Loucy (cell line): ENCODE results near the gene PLCH1.

ENCODE experiments used
- H2AFZ ChIP-seq: fragments of 200-600 bp; sonication (generic); 2 replicates; pipeline ENCODE4 v1.6.0; 2016; ENCODE audit warnings: antibody characterized with exemption, mild to moderate bottlenecking, low read length, moderate library complexity
- H3F3A ChIP-seq: fragments of 200-600 bp; 2 replicates; pipeline ENCODE4 v1.6.0; 2016; ENCODE audit warnings: antibody characterized with exemption, low read depth, mild to moderate bottlenecking
- H3K27me3 ChIP-seq: fragments of 200-600 bp; sonication (generic); 2 replicates; pipeline ENCODE4 v1.6.1; 2014; ENCODE audit warnings: low read length, mild to moderate bottlenecking; ENCODE audit not compliant: insufficient read depth, poor library complexity, severe bottlenecking
- H3K36me3 ChIP-seq: fragments of 200-600 bp; sonication (generic); 2 replicates; pipeline ENCODE4 v1.6.1; 2016; ENCODE audit warnings: low read length; ENCODE audit not compliant: insufficient read depth
- H3K4me1 ChIP-seq: fragments of 200-600 bp; sonication (generic); 2 replicates; pipeline ENCODE4 v1.5.1; 2014; ENCODE audit warnings: low read length, mild to moderate bottlenecking; ENCODE audit not compliant: insufficient read depth, poor library complexity, severe bottlenecking
- H3K4me2 ChIP-seq: fragments of 200-600 bp; sonication (generic); 2 replicates; pipeline ENCODE4 v1.6.0; 2014; ENCODE audit warnings: antibody characterized with exemption, low read length, low read depth, mild to moderate bottlenecking; ENCODE audit not compliant: poor library complexity, severe bottlenecking
- H3K4me3 ChIP-seq: fragments of 200-600 bp; sonication (generic); 2 replicates; pipeline ENCODE4 v1.5.1; 2014; ENCODE audit warnings: low read length, mild to moderate bottlenecking, mixed read lengths; ENCODE audit not compliant: poor library complexity, severe bottlenecking
- H3K79me2 ChIP-seq: fragments of 200-600 bp; sonication (generic); 2 replicates; pipeline ENCODE4 v1.6.1; 2014; ENCODE audit warnings: low read length; ENCODE audit not compliant: insufficient read depth
- H3K9ac ChIP-seq: fragments of 200-600 bp; sonication (generic); 2 replicates; pipeline ENCODE4 v1.6.0; 2014; ENCODE audit warnings: mild to moderate bottlenecking, low read depth, low read length, moderate library complexity; ENCODE audit not compliant: poor library complexity, severe bottlenecking
- H3K9me2 ChIP-seq: fragments of 200-600 bp; sonication (generic); replicated peaks from 2 replicates; pipeline ENCODE4 v1.6.1; 2016; ENCODE audit warnings: low read depth, low read length, mixed read lengths
- H3K9me3 ChIP-seq: fragments of 200-600 bp; sonication (generic); 2 replicates; pipeline ENCODE4 v1.6.1; 2014; ENCODE audit warnings: mild to moderate bottlenecking, antibody characterized with exemption, low read length, low read depth; ENCODE audit not compliant: insufficient read depth
- H4K20me1 ChIP-seq: fragments of 200-600 bp; sonication (generic); 2 replicates; pipeline ENCODE4 v1.6.0; 2014; ENCODE audit warnings: antibody characterized with exemption, low read length, mild to moderate bottlenecking; ENCODE audit not compliant: insufficient read depth, poor library complexity, severe bottlenecking
- EZH2phosphoT487 ChIP-seq: fragments of 200-600 bp; IDR thresholded peaks from 2 replicates; pipeline ENCODE4 v1.6.1; 2018; ENCODE audit warnings: antibody characterized with exemption, mild to moderate bottlenecking, moderate library complexity, borderline replicate concordance
- TF ChIP-seq, protein P1 (sequence below): fragments of 200-600 bp; sonication (generic); conservative IDR thresholded peaks from 2 replicates; pipeline ENCODE4 v1.5.1; 2014; ENCODE audit warnings: mild to moderate bottlenecking, antibody characterized with exemption, low read length

The PLCH1 gene

DNA sequence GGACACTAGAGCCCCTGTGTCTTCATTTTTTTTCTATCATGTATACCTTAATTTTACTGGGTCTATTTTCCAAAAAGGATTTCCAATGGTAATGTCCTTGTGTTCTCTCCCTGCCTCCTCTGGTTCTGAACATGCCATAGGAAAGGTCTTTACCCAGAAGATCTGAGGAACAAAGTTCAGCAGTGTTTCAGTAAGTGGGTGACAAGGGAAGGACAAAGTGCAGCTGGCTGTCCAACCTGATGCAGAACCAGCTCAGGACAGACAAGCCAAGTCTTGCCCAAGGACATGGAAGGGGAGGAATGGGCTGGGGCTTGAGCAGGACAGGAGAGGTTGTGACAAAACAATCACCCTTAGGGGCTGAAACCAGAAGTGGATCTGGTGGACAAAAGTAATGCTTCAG, 390.2 kb downstream of the PLCH1 start:
- Histone ChIP-seq H3K9ac (no peak overlapping the region), H3F3A (no peaks in the 10 kb centered on the region), H3K79me2 (no peaks in the 10 kb centered on the region), H3K36me3 (no peaks in the 10 kb centered on the region), H3K27me3 (no peaks in the 10 kb centered on the region), H3K4me3 (no peak overlapping the region), H2AFZ (0 out of 2 replicates have a peak overlapping the region, but pooled peaks have one; percentile 39), H3K4me2 (no peak overlapping the region), H3K9me3 (no peaks in the 10 kb centered on the region), H4K20me1 (no peaks in the 10 kb centered on the region), H3K4me1 (no peaks in the 10 kb centered on the region), H3K9me2 (no peaks in the 10 kb centered on the region)
- TF ChIP-seq, protein P1, sequence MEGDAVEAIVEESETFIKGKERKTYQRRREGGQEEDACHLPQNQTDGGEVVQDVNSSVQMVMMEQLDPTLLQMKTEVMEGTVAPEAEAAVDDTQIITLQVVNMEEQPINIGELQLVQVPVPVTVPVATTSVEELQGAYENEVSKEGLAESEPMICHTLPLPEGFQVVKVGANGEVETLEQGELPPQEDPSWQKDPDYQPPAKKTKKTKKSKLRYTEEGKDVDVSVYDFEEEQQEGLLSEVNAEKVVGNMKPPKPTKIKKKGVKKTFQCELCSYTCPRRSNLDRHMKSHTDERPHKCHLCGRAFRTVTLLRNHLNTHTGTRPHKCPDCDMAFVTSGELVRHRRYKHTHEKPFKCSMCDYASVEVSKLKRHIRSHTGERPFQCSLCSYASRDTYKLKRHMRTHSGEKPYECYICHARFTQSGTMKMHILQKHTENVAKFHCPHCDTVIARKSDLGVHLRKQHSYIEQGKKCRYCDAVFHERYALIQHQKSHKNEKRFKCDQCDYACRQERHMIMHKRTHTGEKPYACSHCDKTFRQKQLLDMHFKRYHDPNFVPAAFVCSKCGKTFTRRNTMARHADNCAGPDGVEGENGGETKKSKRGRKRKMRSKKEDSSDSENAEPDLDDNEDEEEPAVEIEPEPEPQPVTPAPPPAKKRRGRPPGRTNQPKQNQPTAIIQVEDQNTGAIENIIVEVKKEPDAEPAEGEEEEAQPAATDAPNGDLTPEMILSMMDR = no peak
- no peak for TF ChIP-seq EZH2phosphoT487

DNA sequence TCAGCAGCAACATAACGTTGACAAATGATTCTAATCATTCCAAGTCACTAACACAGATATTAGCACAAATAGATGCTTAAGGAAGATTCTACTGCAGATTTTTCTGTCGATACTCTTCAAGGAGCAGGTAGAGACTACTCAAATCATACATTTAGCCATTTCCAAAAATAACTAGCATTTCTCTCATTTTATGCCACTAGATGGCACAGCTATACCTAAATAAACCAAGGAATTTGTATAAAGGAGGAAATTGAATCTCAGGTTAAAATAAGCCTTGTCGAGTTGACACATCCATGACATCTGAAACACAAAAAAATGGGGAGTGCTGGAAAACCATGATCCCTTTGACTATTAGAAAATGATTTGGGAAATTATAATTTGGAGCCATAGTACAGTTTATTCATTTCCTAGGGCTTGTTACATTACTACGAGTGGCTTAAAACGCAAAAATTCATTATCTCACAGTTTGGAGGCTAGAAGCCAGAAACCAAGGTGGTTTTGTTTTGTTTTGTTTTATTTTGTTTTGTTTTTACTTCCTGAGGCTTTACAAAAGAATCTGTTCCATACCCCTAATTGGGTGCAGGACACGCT, 391.9 kb downstream of the PLCH1 start:
- Histone ChIP-seq H3K4me3 (no peak overlapping the region), H3K4me1 (no peaks in the 10 kb centered on the region), H3K4me2 (no peak overlapping the region), H2AFZ (peak overlapping the region; percentile 63; the same call in 1 of the 2 replicates), H3K9me3 (no peaks in the 10 kb centered on the region), H3F3A (no peaks in the 10 kb centered on the region), H3K27me3 (no peaks in the 10 kb centered on the region), H3K79me2 (no peaks in the 10 kb centered on the region), H3K36me3 (no peaks in the 10 kb centered on the region), H4K20me1 (no peaks in the 10 kb centered on the region), H3K9ac (no peak overlapping the region), H3K9me2 (no peaks in the 10 kb centered on the region)
- TF ChIP-seq EZH2phosphoT487 = no peak
- TF ChIP-seq, protein P1 = peak; percentile 76

DNA sequence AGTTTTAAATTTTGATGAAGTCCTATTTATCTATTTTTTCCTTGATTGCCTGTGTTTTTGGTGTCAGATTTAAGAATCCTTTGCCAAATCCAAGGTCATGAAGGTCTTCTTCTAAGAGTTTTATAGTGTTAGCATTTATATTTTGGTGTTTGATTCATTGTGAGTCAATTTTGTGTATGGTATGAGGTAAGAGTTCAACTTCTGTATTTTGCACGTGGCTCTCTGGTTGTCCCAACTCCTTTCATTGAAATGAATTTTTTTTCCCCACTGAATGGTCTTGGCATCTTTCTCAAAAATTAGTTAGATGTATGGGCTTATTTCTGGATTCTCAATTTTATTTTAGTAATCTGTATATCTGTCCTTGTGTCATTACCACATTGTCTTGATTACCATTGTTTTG, 394.3 kb downstream of the PLCH1 start:
- Histone ChIP-seq H3K79me2 (no peaks in the 10 kb centered on the region), H2AFZ (no peak overlapping the region), H3K9me3 (no peaks in the 10 kb centered on the region), H3K9ac (no peak overlapping the region), H3K4me3 (no peak overlapping the region), H3K9me2 (no peaks in the 10 kb centered on the region), H3K4me2 (no peak overlapping the region), H3K36me3 (no peaks in the 10 kb centered on the region), H3F3A (no peaks in the 10 kb centered on the region), H3K4me1 (no peaks in the 10 kb centered on the region), H4K20me1 (no peaks in the 10 kb centered on the region), H3K27me3 (no peaks in the 10 kb centered on the region)
- TF ChIP-seq, protein P1 = no peak
- no peak for TF ChIP-seq EZH2phosphoT487
